Transverse colon (tissue), 4 donors: ENCODE results near the gene ACR. TPM values are rescaled to one million over a fixed set of nuclear protein-coding genes. Genes with fewer than 3 reads are reported as not detected.
"Not testable (repeated sequence)": the region's sequence is repeated elsewhere in the genome, so short reads cannot be mapped to it uniquely, and the experiment has no call there.

Source experiments
- DNase-seq: peaks from one replicate; pipeline ENCODE4 v3.0.0-alpha.2; 2019
- H3K27ac ChIP-seq, 4 donors: fragments of 200-600 bp; sonication (generic); 2 replicates each; pipeline ENCODE4 v1.5.1; 2016 to 2018; ENCODE audit warnings: inconsistent platforms in 4 of 4
- H3K27me3 ChIP-seq: fragments of 200-600 bp; sonication (generic); 2 replicates; pipeline ENCODE4 v1.5.1; 2017; ENCODE audit warnings: inconsistent platforms
- H3K36me3 ChIP-seq, 4 donors: fragments of 200-600 bp; sonication (generic); 2 replicates each; pipeline ENCODE4 v1.5.1; 2017 to 2019; ENCODE audit warnings: inconsistent platforms in 4 of 4
- H3K4me1 ChIP-seq, 4 donors: fragments of 200-600 bp; sonication (generic); 2 replicates each; pipeline ENCODE4 v1.5.1; 2017 to 2020; ENCODE audit warnings: inconsistent platforms in 4 of 4
- H3K4me3 ChIP-seq, 4 donors: fragments of 200-600 bp; sonication (generic); 1 replicate in 1 of 4; 2 replicates in 3 of 4; pipeline versions ENCODE4 v1.5.1 to v1.6.1; 2017 to 2019; ENCODE audit warnings: inconsistent platforms in 4 of 4
- H3K9me3 ChIP-seq, 2 donors: fragments of 200-600 bp; sonication (generic); 2 replicates each; pipeline ENCODE4 v1.5.1; 2017 to 2019; ENCODE audit warnings: inconsistent platforms in 2 of 2
- CTCF ChIP-seq, 5 experiments: fragments of 200-600 bp in 3 of 5; fragments of 450-650 bp in 2 of 5; sonication (generic) in 3 of 5; IDR thresholded peaks; 1 replicate in 2 of 5; 2 replicates in 3 of 5; pipeline ENCODE4 v1.5.1; 2016 to 2017; ENCODE audit warnings: antibody characterized with exemption in 5 of 5, inconsistent platforms in 3 of 5, mild to moderate bottlenecking in 2 of 5, moderate library complexity in 1 of 5
- WGBS, 2 donors: methylation state at CpG; one replicate each; pipeline ENCODE4 v1.1.5; 2018; ENCODE audit warnings: low coverage in 1 of 2; 5-methylcytosine and 5-hydroxymethylcytosine counted together
- in situ Hi-C, 4 donors: fragments of 200-750 bp; cut with MboI; loops; one replicate each; pipeline versions ENCODE4 v1.15.0 to v1.15.1; 2017; ENCODE audit warnings: low sequenced_read_pairs in 3 of 4, low pct_ligation_motif_present in 1 of 4, low pct_unique_long_range_greater_than_20kb in 1 of 4
- intact Hi-C: fragments of 100-400 bp; cut with DNase I; formaldehyde crosslinking; loops from one replicate; pipeline ENCODE4 v1.15.1; 2023; ENCODE audit warnings: low total_unique reads
- total RNA-seq, 4 donors: library from RNA; depleted of rRNA; stranded (reverse); fragments of >200 nt; gene quantifications; one replicate each; pipeline ENCODE4 v1.1.0, GENCODE V29; 2016

Gene ACR
- total RNA-seq, 4 donors from 2014 or later, result not detected

GRCh38 chr22:50756949-50757491 lies 19.0 kb downstream of the ACR start:
- in situ Hi-C loops, H3K27me3 ChIP-seq, H3K4me1 ChIP-seq, H3K36me3 ChIP-seq, H3K9me3 ChIP-seq, intact Hi-C loops: not testable (repeated sequence)
- Histone ChIP-seq H3K4me3 (peak overlapping the region; percentile 27 to 69 (median 46)), H3K27ac (peak overlapping the region; percentile 44 to 79 (median 61))
- peak in 3 of 5 experiments; percentile 32 to 47 (median 33) for TF ChIP-seq CTCF (IDR thresholded peaks at IDR 0.05)
- peak; percentile 65 for DNase-seq
- WGBS, 2 donors, result 12 to 40% methylated on average over 1 to 23 of the region's 24 CpGs

- H3K27me3 ChIP-seq, intact Hi-C loops, H3K9me3 ChIP-seq, H3K36me3 ChIP-seq, in situ Hi-C loops, H3K27ac ChIP-seq, H3K4me1 ChIP-seq, DNase-seq, H3K4me3 ChIP-seq: not testable (repeated sequence)
- WGBS, 2 donors, result 55 to 82% methylated on average over 2 to 10 of the region's 10 CpGs
These were observed 21.8 kb downstream of the ACR start for GRCh38 chr22:50759597-50760341.

GRCh38 chr22:50761829-50762228 lies 23.8 kb downstream of the ACR start:
- intact Hi-C loops, DNase-seq: not testable (repeated sequence)

GRCh38 chr22:50764288-50764687 lies 26.3 kb downstream of the ACR start:
- H3K4me3 ChIP-seq, in situ Hi-C loops, intact Hi-C loops, H3K27ac ChIP-seq, H3K4me1 ChIP-seq, DNase-seq, H3K36me3 ChIP-seq, H3K9me3 ChIP-seq, H3K27me3 ChIP-seq: not testable (repeated sequence)
- WGBS, 2 donors, result 62 to 94% methylated on average over 2 to 3 of the region's 3 CpGs

More at GRCh38 chr22:50761829-50762228, 23.8 kb downstream of the ACR start:
- WGBS, 2 donors, result 89 to 100% methylated on average over 2 of the region's 2 CpGs
- H3K4me3 ChIP-seq, H3K9me3 ChIP-seq, in situ Hi-C loops, H3K27ac ChIP-seq, H3K36me3 ChIP-seq, H3K4me1 ChIP-seq, H3K27me3 ChIP-seq: not testable (repeated sequence)

- WGBS, 2 donors, result 14% methylated on average over 12 of the region's 12 CpGs; no CpG with 5 or more reads in 1 of the 2 donors
- peak in 4 of 5 experiments; percentile 17 to 28 (median 26) for TF ChIP-seq CTCF (IDR thresholded peaks at IDR 0.05)
- H3K4me3 ChIP-seq, H3K27ac ChIP-seq, H3K36me3 ChIP-seq, H3K9me3 ChIP-seq, H3K27me3 ChIP-seq, H3K4me1 ChIP-seq, intact Hi-C loops, in situ Hi-C loops: not testable (repeated sequence)
- DNase-seq, result peak; percentile 45
These were observed 37.1 kb downstream of the ACR start for GRCh38 chr22:50775132-50775531.

GRCh38 chr22:50777631-50778030 lies 39.6 kb downstream of the ACR start:
- H3K4me3 ChIP-seq, H3K27ac ChIP-seq, H3K27me3 ChIP-seq, DNase-seq, H3K4me1 ChIP-seq, H3K9me3 ChIP-seq, H3K36me3 ChIP-seq, intact Hi-C loops, in situ Hi-C loops: not testable (repeated sequence)
- 88% methylated on average over 5 of the region's 5 CpGs; no CpG with 5 or more reads in 1 of the 2 donors for WGBS, 2 donors

GRCh38 chr22:50780244-50780643 lies 42.2 kb downstream of the ACR start:
- H3K27ac ChIP-seq, H3K4me1 ChIP-seq, in situ Hi-C loops, H3K4me3 ChIP-seq, intact Hi-C loops, H3K9me3 ChIP-seq, H3K36me3 ChIP-seq, H3K27me3 ChIP-seq, DNase-seq: not testable (repeated sequence)
- WGBS, 2 donors, result 87 to 91% methylated on average over 4 of the region's 4 CpGs

- DNase-seq, in situ Hi-C loops: not testable (repeated sequence)
- WGBS, 2 donors, result 92% methylated on average over 2 of the region's 3 CpGs; no CpG with 5 or more reads in 1 of the 2 donors
These were observed 44.2 kb downstream of the ACR start for GRCh38 chr22:50782253-50782652.

More at GRCh38 chr22:50782253-50782652, 44.2 kb downstream of the ACR start:
- H3K27me3 ChIP-seq, H3K4me3 ChIP-seq, H3K9me3 ChIP-seq, intact Hi-C loops, H3K27ac ChIP-seq, H3K36me3 ChIP-seq, H3K4me1 ChIP-seq: not testable (repeated sequence)
